GM18867 (cell line): ENCODE results near the gene COL19A1.
"Not testable (repeated sequence)": the region's sequence is repeated elsewhere in the genome, so short reads cannot be mapped to it uniquely, and the experiment has no call there.

Experiments used
- ATAC-seq: cut with Tn5 transposase; IDR thresholded peaks from one replicate; pipeline ENCODE4 v1.9.1; 2021; ENCODE audit warnings: mild to moderate bottlenecking, moderate library complexity; ENCODE audit not compliant: unreplicated experiment

COL19A1 gene

GRCh38 chr6:69894578-69895347 lies 28.4 kb downstream of the COL19A1 start:
- peak; percentile 48 for ATAC-seq

DNA sequence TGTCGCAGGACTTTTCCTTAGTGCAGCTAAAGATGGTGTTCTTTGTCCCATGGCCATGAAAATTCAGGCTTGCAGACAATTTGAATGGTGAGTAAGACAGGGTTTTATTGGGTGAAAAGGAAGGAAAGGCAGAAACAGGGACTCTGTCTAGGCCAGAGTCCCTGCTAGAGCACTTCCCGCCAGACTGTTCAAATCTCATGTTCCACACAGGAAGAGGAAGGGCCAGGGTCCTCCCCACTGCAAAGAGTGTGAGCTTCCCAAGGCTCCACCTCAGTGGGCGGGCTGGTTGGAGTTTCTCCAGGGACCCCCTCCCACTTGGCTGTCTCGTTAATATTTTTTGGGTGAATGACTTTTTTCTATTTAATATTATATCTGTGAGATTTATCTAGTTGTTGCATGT lies 29.0 kb downstream of the COL19A1 start:
- no peak for ATAC-seq

- no peak for ATAC-seq
These were observed 34.5 kb downstream of the COL19A1 start for GRCh38 chr6:69900869-69901268.

GRCh38 chr6:69901361-69901760 lies 35.0 kb downstream of the COL19A1 start:
- ATAC-seq: no peak

- ATAC-seq: no peak
These were observed 41.7 kb downstream of the COL19A1 start for GRCh38 chr6:69907981-69908498.

DNA sequence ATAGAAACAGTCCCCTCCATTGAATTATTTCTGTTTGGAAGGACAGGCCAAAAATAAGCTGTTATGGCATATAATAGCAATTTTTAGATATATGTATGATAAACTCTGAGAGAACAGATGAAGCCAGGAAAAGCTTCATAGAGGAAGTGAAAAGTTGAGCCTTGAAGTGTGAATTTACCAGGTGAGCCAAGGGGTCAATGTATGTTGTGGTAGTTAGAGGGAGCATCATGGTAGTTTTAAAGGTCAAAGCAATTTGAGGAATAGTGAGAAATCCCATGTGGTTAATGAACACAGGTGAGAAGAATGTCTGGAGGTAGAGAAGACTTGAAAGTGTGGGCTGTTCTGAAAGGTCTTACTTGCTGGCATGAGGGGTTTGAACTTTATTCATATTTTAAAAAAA lies 47.0 kb downstream of the COL19A1 start:
- peak; percentile 53 for ATAC-seq

- ATAC-seq: no peak
These were observed 47.7 kb downstream of the COL19A1 start for GRCh38 chr6:69914015-69914485.

- ATAC-seq: no peak
These were observed 49.0 kb downstream of the COL19A1 start for GRCh38 chr6:69915346-69915745.

GRCh38 chr6:69917834-69918233 lies 51.5 kb downstream of the COL19A1 start:
- no peak for ATAC-seq

DNA sequence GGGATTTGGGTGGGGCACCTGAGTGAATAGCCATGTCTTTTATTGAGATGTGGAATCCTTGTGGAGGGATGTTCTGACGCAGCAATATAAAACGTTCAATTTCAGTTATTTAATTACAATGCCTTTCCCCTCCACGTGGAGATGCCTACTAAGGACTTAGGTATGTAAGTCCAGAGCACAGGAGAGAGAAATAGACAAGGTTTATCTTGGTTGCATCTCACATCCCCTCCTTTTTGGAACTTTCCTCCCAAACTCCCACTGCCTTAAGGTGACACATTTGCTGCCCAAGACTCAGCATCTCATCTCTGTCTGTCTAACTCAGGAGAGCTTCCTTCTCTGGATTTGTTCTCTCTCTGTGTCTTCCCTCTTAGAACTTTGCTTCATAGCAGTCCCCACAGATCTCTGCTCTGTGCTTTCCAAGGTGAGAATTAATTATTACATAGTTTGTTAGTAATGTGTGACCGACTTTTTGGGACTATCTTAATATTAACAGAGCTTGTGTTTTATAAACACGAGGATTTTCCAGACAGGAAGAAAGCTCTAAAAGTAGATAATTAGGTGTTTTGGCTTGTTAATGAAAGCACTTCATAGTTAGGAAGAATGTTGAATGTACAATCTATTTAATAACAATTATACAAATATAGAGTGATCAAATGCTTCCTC lies 52.6 kb downstream of the COL19A1 start:
- no peak for ATAC-seq

GRCh38 chr6:69921066-69921465 lies 54.7 kb downstream of the COL19A1 start:
- not testable (repeated sequence) for ATAC-seq

DNA sequence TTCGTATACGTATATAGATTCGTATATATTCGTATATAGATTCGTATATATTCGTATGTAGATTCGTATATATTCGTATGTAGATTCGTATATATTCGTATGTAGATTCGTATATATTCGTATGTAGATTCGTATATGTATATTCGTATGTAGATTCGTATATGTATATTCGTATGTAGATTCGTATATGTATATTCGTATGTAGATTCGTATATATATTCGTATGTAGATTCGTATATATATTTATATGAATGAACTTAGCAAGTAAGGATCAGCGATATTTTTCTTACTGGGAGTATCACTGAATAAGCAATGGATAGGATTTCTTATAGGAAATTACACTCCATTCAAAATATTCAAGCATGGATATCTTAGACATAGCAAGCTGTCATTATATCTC lies 55.3 kb downstream of the COL19A1 start:
- ATAC-seq: not testable (repeated sequence)

GRCh38 chr6:69926745-69927144 lies 60.4 kb downstream of the COL19A1 start:
- no peak for ATAC-seq

DNA sequence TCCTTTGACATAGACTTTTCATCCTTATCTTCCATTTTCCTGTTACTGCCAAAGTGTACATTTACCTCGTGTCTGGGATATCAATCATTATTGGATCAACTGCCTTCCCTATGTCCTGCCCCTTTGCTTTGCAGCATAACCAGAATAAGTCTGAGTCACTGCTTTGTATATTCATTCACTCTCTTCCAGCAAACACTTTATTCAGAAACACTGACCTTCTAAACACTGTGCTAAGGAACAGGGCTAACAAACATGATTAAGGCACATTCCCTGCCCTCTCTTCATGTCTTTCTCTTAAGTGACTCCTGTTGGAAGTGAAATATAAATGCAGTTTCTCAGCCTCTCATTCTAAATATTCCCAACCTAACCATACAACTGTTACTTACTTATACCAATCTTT lies 66.9 kb downstream of the COL19A1 start:
- no peak for ATAC-seq

DNA sequence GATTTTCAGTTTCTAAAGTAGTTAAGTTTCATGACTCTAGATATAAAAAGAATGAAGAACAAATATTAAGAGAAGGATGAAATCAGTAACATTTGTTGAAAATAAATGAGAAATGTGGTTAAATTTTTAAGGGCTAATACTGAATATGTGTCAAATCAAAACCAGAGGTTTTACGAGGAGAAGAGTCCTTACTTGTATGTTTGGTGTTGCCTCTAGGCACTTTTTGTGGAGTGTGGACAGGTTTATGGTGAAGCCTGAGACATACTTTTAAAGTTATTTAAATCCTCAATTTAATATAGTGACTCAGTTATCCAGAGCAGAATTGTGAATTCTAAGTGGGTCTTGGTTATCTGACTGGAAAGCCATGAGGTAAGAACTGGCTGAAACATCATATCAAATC lies 68.7 kb downstream of the COL19A1 start:
- ATAC-seq: no peak

DNA sequence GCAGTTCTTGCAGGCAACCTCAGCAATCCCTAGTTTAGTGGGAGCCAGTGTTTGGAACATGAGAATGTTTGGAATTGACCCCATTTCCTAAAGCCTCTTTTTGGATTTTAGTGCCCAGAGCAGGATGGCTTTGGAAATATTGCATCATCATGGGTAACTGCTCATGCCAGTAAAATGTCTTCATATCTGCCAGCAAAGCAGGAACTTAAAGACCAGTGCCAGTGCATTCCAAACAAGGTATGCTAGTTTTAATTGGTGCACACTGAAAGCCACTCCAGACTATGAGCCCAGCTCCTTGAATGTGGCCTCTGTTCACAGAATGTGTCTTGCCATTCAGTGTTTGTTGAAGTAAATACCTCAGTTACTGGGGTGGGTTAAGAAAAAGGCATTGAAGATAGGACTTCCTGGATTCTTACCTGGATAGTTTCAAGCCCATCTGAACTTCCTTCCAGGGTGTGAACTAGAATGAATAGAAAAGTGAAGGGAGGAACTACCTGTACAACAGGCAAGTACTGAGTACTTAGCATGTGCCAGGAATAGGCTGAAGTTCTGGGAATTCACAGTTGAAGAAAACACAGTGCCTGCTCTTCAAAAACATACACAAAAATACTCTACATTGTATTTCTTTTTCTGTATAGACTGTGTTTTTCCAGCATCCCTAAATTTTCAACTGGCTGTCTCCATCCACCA lies 70.5 kb downstream of the COL19A1 start:
- no peak for ATAC-seq

- ATAC-seq: no peak
These were observed 71.2 kb downstream of the COL19A1 start for GRCh38 chr6:69937402-69938136.

DNA sequence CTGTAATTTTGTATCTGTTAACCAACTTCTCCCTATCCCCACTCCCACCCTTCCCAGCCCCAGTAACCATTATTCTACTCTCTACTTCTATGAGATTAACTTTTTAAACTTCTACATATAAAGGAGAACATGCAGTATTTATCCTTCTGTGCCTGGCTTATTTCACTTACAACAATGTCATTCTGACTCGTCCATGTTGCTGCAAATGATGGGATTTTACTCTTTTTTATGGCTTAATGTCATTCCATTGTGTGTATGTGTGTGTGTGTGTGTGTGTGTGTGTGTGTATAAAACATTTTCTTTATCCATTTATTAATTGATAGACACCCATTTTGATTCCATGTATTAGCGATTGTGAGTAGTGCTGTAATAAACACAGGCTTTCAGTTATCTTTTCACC lies 76.1 kb downstream of the COL19A1 start:
- no peak for ATAC-seq

- ATAC-seq: no peak
These were observed 78.8 kb downstream of the COL19A1 start for GRCh38 chr6:69945192-69945591.

- no peak for ATAC-seq
These were observed 82.2 kb downstream of the COL19A1 start for GRCh38 chr6:69948479-69949114.
